Caki2 (cell line): ENCODE data around the gene TLCD3B. TPM values are rescaled to one million over a fixed set of nuclear protein-coding genes. Genes with fewer than 3 reads are reported as not detected.

Source experiments
- DNase-seq: peaks from one replicate; pipeline ENCODE4 v3.0.0-alpha.2; 2015; ENCODE audit warnings: low read depth
- in situ Hi-C: cut with HindIII; loops from 2 replicates; pipeline ENCODE4 v1.10.0; 2016; ENCODE audit warnings: low sequenced_read_pairs, low pct_unique_long_range_greater_than_20kb, mixed read lengths
- total RNA-seq: library from RNA; depleted of rRNA; stranded (reverse); fragments of >200 nt; shearing (Covaris generic); gene quantifications from 2 replicates; pipeline ENCODE4 v1.2.3, GENCODE V29; 2014; ENCODE audit warnings: low replicate concordance

TLCD3B gene
- total RNA-seq, 1 experiment from 2014 or later: 1.4 TPM

DNA sequence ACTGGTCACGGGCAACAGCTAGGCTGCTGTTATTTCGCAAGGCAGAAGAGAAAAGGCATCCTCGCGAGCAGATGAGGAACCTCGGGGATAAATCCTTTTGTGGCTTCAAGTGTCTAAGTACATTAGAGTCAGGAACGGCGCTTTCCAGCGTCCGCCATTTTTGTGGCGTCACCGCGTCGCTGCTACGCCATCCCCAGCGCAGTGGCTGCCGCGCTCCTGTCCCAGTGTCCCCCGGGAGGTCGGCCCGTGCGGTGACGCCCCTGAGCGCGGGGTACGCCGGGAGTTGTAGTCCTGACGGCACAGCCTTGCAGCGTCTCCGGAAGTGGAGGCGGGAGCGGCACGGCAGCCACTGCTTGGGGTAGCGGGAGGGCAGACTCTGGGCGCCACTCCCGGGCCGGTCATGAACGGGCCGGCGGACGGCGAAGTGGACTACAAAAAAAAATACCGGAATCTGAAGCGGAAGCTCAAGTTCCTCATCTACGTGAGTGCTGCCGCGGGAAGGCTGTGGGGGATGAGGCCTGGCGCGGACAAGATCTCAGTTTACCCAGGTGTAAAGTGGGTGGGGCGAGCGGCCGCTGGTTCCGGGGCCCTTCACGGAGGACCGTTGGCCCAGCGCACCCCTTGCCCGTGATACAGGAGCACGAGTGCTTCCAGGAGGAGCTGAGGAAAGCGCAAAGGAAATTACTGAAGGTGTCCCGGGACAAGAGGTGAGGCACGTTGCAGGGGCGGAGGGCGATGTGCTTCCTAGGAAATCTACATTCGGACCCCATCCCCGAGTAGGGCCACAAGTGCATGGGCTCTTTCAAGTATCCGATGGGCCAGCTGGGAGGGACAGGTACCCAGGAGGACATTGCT lies 34.9 kb downstream of the TLCD3B start, which contains the start of gene INO80E:
TSS of gene INO80E (plus strand) at position 331 of the 855 bp plus-strand sequence. CDS start at position 401, 70 bp downstream.
- DNase-seq: peak; percentile 94
- in situ Hi-C loops: no loop called here

DNA sequence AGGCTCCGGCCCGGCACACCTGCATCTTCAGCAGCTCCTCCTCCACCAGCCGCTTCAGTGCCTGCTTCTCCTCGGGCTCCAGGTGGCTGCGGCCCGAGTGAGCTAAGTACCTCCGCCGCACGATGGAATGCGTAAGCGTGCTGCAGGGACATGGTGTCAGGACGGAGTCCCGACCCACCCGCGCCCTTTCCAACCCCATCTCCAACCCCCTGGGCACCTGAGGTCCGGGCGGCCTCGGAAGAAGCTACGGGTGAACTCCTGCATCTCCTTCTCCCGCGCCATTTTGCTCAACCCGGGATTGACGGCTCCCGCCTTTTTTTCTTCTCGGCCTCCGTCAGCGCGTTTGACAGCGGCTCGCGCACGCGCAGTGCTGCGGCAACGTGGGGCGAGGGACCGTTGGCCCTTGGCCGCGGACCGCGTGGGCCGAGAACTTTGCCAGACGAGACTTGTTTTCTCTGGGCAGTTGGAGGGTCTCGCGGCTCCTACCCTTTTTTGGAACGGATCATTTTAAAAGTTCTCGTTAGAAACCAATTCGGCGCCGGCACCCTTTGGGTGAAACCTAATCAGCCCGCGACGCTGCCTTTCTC lies 35.7 kb downstream of the TLCD3B start, which contains the start of gene HIRIP3:
TSS of gene HIRIP3 (minus strand) at position 294 of the 587 bp plus-strand sequence. CDS start at position 282, 12 bp downstream.
- DNase-seq: peak; percentile 86
- in situ Hi-C loops: no loop called here

DNA sequence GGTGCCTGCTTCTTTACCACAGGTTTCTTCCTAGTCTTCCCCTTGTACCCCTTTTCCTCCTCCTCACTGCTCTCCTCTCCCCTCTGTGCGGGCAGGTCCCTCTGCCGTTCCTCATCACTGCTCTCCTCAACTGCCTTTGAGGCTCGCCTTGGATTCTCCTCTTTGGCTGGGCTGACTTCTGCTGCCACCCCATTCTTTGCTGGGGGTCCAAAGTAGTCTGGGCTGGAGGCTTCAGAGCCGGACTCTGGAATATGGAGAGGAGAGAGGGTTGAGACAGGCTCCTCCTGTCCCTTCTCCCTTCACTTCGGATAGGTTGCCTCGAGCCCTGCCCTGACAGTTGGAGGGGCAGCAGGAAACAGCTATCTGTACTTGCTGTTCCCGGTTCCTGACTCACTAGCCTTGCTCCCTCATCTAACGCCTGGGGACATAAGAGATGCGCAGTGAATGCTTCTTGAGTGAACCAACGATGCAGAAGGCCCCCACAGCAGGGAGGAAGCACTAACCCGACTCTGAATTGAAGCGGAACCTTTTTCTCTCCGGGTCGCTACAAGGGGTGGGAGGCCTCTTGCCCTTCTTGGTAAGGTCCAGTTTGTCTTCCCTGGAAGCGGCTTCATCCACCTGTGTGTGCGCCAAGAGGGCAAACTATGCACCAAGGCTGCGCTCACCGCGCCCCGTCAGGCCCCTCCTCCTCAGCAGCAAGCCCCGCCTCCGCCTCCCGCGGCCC lies 36.3 kb downstream of the TLCD3B start:
- no peak for DNase-seq
- in situ Hi-C loops: no loop called here

DNA sequence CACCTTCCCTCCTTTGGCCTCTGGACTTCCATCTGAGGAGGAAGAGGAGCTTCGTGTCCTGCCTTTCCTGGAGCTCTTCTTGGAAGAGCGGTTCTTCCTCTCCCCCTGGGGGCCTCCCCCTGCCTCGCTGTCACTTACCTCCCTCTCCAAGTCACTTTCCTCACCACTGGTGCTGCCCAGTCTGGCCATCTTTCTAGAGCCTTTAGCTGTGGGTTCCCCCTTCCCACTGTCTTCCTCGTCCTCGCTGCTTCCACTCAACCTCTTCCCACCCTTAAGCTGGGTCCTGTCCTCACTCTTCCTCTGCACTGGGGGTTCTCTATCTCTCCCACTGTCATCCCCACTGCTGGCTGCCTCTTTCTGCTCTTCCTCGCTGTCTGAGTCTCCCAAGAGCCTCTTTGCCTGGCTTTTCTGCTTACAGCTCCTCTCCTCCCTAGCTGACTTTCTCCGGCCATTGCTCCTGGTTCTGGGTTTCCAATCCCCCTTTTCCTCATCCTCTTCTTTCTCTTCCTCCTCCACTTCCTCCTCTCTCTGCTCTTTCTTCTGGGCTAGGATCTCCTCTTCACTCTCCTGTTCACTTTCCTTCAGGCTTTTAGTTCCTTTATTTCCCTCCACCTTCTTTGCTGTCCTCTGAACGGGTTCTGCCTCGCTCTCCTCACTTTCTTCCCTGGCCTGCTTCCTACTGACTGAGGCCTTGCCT lies 37.0 kb downstream of the TLCD3B start:
- in situ Hi-C loops: no loop called here
- DNase-seq: no peak

DNA sequence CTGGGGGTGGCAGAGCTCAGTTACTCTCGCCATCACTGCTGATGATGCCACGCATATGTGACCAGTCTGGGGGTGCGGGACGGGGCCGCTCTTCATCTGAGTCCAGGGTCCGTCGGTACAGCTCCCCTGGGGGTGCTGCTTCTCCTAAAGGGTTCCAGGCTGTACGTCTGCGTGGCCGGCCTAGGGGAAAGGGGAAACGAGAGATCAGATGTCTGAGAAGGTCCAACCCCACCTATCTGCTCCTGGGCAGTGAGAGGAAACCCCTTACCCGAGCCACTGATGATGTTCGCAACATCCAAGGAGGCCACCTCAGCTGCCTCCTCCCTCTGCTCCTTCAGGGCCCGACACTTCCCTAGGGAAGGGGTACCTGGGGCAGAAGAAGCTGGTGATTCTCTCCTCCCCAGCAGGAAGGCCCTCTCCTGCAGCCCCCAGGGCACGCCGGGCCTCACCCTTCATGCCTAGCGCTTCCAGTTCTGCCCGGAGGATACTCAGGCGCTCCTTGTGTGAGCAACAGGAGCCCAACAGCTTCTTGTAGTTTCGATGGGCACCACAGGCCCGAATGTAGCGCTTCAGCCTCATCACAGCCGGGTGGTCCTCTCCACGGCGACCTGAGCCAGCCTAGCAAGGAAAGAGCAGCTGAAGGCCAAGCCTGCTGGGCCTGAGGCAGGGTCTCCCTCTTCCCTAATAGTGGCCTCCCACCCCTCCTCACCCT lies 37.7 kb downstream of the TLCD3B start:
- no peak for DNase-seq
- in situ Hi-C loops: no loop called here

DNA sequence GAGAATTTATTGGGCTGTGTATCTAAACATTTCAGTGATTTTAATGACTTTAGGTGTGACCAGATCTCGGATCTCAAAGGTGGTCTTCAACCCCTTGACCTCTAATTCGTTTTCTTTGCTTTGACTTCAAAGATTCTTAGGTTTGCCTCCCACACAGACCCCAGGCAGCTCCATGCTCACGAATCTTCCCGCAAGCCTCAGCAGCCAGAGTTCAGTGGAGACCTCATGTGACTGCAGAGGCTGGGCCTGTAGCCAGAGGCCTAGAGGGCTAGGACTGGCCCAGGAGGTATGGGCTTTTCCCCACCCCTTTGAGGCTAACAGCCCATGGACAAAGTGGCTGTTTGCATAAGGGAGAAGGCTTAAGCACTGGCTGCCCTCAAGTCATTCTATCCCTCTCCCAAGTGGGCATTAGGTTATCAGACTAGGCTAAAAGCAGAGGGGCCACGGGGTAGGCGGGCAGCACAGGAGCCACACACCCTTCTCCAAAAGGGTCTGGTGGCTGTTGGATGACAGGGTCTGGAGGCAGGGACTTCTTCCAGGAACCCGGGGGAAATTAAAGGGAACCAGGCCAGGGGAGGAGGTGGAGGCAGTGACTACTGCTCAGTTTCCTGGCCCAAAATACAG lies 38.6 kb downstream of the TLCD3B start:
- peak; percentile 19 for DNase-seq

DNA sequence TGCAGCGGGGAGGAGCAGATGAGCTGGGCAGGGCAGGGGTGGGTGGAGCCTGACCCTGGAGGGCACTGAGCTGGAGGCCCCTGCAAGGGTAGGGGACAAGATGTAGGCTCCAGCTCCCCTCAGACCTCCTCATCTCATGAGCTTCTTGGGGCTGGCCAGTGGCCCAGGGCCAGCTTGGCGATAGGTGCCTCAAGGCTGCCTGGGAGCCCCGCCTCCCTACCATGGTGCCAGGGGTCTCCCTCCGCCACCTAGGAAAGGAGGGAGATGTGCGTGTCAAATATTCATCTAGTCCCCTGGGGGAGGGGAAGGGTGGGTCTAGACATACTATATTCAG lies 39.5 kb downstream of the TLCD3B start:
- in situ Hi-C loops: no loop called here
- no peak for DNase-seq

More for the DNA sequence above, 38.6 kb downstream of the TLCD3B start:
- in situ Hi-C loops: no loop called here

DNA sequence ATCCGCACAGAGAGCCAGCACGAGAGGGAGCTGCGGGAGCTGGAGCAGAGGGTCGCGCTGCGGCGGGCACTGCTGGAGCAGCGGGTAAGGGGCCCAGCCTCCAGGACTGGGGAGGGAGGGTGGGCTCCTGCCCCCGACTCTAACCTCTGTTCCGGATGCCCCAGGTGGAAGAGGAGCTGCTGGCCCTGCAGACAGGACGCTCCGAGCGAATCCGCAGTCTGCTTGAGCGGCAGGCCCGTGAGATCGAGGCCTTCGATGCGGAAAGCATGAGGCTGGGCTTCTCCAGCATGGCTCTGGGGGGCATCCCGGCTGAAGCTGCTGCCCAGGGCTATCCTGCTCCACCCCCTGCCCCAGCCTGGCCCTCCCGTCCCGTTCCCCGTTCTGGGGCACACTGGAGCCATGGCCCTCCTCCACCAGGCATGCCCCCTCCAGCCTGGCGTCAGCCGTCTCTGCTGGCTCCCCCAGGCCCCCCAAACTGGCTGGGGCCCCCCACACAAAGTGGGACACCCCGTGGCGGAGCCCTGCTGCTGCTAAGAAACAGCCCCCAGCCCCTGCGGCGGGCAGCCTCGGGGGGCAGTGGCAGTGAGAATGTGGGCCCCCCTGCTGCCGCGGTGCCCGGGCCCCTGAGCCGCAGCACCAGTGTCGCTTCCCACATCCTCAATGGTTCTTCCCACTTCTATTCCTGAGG lies 40.0 kb downstream of the TLCD3B start:
- in situ Hi-C loops: no loop called here
- no peak for DNase-seq

DNA sequence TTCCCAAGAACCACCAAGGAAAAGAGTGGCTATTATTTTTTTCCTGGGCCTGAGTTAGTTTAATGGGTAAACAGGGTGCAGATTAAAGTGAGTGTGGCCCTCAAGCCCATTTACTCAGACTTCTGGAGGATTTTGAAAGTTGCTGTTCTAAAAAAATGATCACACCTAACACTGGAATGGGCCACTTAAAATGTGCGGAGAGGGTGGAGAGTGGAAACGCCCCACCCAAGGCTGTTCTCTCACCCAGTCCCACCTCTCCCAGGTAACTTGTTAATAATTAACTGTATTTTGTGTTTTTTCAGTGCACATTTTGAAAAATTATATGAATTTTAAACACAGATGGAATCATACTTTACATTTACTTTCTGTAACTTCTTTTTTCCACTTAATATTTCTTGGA lies 41.0 kb downstream of the TLCD3B start:
- in situ Hi-C loops: no loop called here
- no peak for DNase-seq

DNA sequence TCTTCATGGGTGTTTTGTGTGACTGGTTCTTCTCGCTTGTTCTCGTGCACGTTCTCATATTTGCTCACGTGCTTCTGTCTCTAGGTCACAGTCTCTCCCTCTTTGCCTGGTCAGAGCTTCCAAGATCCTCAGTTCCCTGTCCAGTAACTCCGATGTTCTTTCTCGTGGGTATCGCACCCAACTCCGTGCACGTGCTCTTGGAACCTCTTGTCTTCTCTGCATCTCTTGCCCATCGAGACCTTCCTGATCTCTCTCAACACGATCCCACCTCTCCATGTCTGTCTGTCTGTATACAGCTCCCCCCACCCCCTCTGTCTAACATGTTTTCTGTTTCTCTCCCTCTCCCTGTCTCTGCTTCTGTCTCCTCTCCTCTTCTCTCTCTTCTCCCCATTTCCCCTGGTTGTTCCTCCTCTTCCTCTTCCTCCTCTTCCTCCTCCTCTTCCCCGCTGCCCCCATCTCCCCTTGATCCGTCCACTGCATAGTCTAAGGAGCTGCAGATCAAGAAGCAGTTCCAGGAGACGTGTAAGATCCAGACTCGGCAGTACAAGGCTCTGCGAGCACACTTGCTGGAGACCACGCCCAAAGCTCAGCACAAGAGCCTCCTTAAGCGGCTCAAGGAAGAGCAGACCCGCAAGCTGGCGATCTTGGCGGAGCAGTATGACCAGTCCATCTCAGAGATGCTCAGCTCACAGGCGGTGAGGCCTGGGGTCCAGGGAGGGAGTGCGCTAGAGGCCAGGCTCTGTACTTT lies 41.8 kb downstream of the TLCD3B start:
- DNase-seq: no peak
- in situ Hi-C loops: no loop called here

DNA sequence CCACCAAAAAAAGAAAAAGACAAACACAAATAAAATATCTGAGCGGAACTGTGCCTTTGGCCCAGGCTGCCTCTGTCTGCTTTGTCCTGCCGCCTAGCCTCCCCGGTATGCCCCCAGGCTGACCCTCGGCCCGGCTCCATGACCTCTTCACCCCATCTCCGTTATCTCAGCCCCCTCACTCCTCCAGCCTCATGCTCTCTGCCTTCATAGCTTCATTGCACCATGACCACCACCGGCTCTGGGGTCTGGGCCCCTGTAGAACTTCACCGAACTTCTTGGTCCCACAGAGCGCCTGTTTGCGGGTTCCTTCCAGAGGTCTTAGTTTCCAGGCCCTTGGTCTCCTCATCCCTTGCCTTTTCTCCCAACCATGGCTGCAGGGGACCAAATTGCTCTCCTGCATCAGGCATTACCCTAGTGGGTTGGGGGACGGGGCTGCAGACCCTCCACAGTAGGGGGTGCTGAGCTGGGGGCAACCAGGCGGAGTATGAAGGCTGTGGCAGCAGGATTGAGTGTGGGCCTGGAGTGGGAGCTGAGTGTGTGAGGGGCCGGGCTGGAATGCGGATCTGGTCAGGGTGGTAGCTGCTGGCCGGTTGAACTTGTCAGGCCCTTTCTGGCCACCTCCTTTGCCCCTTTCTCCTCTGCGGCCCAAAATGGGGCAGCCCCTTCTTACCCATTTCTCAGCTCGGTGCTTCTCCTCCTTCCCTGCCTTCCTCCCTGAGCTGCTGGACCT lies 42.6 kb downstream of the TLCD3B start:
- in situ Hi-C loops: no loop called here
- DNase-seq: no peak

DNA sequence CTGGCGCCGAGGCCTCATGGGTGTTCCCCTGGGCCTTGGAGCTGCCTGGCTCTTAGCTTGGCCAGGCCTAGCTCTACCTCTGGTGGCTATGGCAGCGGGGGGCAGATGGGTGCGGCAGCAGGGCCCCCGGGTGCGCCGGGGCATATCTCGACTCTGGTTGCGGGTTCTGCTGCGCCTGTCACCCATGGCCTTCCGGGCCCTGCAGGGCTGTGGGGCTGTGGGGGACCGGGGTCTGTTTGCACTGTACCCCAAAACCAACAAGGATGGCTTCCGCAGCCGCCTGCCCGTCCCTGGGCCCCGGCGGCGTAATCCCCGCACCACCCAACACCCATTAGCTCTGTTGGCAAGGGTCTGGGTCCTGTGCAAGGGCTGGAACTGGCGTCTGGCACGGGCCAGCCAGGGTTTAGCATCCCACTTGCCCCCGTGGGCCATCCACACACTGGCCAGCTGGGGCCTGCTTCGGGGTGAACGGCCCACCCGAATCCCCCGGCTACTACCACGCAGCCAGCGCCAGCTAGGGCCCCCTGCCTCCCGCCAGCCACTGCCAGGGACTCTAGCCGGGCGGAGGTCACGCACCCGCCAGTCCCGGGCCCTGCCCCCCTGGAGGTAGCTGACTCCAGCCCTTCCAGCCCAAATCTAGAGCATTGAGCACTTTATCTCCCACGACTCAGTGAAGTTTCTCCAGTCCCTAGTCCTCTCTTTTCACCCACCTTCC lies 43.5 kb downstream of the TLCD3B start:
- in situ Hi-C loops: no loop called here
- no peak for DNase-seq

DNA sequence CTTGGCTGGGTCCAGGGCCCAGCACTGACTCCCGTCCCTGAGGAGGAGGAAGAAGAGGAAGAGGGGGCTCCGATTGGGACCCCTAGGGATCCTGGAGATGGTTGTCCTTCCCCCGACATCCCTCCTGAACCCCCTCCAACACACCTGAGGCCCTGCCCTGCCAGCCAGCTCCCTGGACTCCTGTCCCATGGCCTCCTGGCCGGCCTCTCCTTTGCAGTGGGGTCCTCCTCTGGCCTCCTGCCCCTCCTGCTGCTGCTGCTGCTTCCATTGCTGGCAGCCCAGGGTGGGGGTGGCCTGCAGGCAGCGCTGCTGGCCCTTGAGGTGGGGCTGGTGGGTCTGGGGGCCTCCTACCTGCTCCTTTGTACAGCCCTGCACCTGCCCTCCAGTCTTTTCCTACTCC lies 44.1 kb downstream of the TLCD3B start:
- in situ Hi-C loops: no loop called here
- no peak for DNase-seq

DNA sequence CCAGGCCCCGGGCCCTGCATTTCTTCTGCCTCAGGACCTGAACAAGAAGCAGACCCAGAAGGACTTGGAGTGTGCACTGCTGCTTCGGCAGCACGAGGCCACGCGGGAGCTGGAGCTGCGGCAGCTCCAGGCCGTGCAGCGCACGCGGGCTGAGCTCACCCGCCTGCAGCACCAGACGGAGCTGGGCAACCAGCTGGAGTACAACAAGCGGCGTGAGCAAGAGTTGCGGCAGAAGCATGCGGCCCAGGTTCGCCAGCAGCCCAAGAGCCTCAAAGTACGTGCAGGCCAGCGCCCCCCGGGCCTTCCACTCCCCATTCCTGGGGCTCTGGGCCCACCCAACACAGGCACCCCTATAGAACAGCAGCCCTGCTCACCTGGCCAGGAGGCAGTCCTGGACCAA lies 44.8 kb downstream of the TLCD3B start:
- in situ Hi-C loops: no loop called here
- DNase-seq: no peak

DNA sequence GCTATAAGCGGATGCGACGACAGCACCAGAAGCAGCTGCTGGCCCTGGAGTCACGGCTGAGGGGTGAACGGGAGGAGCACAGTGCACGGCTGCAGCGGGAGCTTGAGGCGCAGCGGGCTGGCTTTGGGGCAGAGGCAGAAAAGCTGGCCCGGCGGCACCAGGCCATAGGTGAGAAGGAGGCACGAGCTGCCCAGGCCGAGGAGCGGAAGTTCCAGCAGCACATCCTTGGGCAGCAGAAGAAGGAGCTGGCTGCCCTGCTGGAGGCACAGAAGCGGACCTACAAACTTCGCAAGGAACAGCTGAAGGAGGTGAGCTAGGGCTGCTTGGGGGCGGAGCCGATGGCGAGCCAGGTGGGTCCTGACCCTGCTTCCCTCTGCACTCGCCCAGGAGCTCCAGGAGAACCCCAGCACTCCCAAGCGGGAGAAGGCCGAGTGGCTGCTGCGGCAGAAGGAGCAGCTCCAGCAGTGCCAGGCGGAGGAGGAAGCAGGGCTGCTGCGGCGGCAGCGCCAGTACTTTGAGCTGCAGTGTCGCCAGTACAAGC lies 45.7 kb downstream of the TLCD3B start:
- in situ Hi-C loops: no loop called here

More for the DNA sequence above, 45.7 kb downstream of the TLCD3B start:
- DNase-seq: no peak
